Activated CD4-positive, CD25-positive, alpha-beta regulatory T cell (primary cell): ENCODE measurements around the gene RBM19.

Source experiments
- DNase-seq, 4 experiments: peaks; one replicate each; lab custom pipeline; 2025; lab: John Stamatoyannopoulos, UW

The RBM19 gene

DNA sequence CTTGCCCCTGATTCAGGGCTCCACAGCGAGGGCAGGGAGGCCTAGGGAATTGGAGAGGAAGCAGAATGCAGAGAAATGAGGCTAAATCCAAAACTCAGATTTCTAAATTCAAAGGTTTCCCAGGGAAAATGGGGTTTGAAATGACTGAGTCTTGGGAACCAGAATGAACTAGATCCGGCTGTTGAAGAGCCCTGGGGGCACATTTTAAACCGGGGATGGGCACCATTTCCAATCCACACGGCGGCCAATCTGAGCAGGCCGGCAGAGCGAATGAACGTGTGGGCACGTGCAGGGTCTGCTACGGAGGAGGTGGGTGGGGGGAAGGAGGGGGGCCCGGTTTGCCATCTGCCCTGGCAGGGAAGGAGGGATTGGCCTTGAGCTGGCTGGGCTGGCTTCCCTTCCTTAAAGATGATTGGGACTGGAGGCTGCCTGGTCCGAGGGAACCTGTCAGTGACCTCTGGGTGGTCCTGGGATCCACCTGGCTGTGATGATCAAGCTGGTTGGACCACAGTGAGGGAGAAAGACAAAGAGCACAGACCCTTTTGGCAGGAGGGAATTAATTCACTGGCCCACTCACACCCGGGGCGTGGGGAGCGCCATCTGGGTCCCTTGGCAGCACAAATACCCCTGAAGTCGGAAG is 161.0 kb downstream of the RBM19 start:
- no peak for DNase-seq

GRCh38 chr12:113803759-113804140 is 162.4 kb downstream of the RBM19 start:
- DNase-seq: no peak

GRCh38 chr12:113802966-113803758 is 163.0 kb downstream of the RBM19 start:
- DNase-seq: no peak

- DNase-seq: no peak
Observed at GRCh38 chr12:113802000-113802749, 163.9 kb downstream of the RBM19 start.

- DNase-seq: no peak
Observed at GRCh38 chr12:113800201-113800600, 165.9 kb downstream of the RBM19 start.

GRCh38 chr12:113798552-113798951 is 167.6 kb downstream of the RBM19 start:
- DNase-seq: no peak

GRCh38 chr12:113797535-113797868 is 168.6 kb downstream of the RBM19 start:
- no peak for DNase-seq

- no peak for DNase-seq
Observed at GRCh38 chr12:113796852-113797534, 169.1 kb downstream of the RBM19 start.

DNA sequence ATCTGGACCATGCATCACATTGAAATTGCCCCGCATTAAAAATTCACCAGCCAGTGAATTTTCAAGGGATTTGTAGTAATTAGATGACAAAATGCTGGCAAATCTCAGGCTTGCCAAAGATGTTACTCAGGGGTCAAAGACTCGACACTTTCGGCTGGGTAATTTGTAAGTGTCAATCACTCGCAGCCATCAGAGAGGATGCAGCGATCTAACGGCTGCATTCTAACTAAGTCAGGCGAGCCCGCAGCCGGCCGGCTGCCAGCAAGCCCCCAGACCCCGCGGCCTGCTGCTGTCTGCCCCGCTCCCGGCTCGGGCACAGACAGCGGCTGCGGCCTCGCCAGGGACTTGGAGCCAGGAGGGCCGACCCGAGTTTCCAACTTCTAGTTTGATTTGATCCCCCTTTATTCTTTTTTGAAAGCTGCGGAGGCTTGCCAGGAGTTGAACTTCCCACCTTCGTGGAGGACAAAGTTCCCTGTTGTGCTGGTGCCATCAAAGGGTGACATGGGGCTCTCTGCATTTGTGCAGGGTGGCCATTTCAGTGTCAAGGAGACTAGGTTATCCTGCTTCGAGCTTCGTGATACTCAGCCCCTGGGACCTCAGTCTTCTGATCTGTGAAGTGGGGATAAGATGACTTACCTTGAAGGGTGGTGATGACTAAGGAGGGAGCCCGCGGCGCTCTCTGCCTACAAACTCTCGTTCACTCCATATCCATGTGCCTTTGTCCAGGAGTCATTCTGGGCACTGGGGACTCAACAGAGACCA is 169.9 kb downstream of the RBM19 start:
- DNase-seq: no peak

- no peak for DNase-seq
Observed at GRCh38 chr12:113795445-113795844, 170.7 kb downstream of the RBM19 start.

DNA sequence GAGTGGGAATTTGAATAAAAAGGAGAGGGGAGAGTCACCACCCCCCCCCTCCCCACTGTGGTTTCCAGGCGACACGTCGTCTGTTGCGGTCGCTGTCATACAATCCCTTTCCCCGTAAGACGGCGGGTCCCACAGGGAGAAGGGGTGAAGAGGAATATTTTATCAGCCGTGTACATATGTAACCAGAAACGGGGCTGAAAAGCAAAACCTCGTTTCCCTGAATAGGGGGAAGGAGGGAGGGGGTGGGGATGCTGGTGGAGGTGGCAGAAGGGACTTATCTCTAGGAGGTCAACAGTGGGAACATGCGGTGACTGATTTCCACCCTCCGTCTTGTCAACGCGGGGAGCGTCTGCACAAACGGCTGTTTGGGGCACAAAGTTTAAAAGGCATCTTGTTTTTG is 171.4 kb downstream of the RBM19 start:
- DNase-seq: no peak

GRCh38 chr12:113793250-113793649 is 172.9 kb downstream of the RBM19 start:
- no peak for DNase-seq

GRCh38 chr12:113792450-113792849 is 173.7 kb downstream of the RBM19 start:
- DNase-seq: no peak

DNA sequence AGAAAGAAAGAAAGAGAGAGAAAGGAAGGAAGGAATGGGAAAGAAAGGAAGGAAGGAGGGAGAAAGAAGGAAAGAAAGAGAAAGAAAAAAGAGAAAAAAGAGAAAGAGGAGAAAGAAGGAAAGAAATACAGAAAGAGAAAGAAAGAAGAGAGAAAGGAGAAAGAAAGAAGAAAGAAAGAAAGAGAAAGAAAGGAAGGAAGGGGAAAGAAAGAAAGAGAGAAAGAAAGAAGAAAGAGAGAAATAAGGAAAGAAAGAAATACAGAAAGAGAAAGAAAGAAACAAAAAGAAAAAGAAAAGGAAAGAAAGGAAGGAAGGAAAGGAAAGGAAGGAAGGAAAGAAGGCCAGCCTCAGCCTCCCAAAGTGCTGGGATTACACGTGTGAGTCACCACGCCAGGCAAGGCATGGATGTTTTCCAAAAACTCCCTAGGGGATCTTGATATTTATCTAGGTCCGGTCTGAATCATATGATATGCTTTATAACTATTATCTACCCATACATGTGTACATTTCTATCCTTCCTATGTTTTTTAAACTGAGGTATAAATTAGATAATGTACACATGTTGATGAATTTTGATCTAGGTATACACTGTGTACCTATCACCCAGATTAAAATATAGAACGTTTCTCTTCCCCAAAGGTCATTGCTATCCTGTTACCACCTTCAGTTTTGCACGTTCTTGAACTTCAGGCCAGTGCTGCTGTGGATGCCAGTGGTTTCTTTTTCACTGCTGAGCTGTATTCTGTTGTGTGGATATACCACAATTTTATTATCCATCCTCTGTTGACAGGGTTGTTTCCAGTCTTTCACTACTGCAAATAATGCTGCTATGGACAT is 177.9 kb downstream of the RBM19 start:
- no peak for DNase-seq

DNA sequence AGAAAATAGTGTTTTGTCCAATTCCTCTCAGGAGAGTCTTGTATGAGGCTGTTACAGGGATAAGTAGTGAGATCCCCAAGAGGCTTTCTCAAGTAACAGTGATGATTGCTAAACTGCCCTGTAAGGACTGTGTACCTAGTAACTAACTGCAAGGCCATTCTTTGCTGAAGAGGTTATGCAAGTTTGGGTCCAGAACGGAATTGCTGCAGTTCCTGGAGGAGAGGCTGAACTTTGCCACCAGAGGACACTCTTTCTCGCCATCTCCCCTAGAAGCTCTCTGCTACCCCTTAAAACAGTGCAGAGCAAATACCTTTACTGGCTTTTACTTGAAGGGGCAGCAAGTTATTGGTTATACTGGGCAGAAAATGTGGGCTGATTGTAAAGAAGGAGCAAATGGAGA is 180.0 kb downstream of the RBM19 start:
- DNase-seq: no peak

- no peak for DNase-seq
Observed at GRCh38 chr12:113783811-113784210, 182.3 kb downstream of the RBM19 start.

- no peak for DNase-seq
Observed at GRCh38 chr12:113782873-113783272, 183.3 kb downstream of the RBM19 start.

- no peak for DNase-seq
Observed at GRCh38 chr12:113781415-113782198, 184.5 kb downstream of the RBM19 start.

DNA sequence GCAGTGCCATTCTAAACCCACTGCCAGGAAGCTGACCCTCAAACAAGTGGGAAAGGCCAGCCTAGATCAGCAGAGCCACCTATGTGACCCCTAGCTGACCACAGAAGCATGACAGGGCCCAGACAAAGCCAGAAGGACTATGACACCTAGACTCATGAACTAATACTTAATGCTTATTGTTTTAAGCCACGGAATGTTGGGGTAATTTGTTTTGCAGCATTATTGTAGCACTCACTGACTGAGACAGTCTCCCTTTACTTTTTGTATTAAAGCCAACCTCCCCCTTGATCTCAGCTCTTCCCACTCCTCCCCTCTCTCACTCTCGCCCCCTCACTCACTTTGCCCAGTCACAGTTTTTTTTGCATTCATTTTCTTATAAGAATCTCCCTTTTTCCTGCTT is 186.4 kb downstream of the RBM19 start:
- no peak for DNase-seq
